Common myeloid progenitor, CD34-positive (primary cell): Measurements from ENCODE around the gene TSPAN7.

Experiments used
- CTCF ChIA-PET: fragments of 350-600 bp; sonication (Branson Sonifier 250); formaldehyde crosslinking; loops from one replicate; lab custom pipeline; 2021; ENCODE audit warnings: antibody characterized with exemption; lab: Charles Lee
- POLR2A ChIA-PET: fragments of 350-600 bp; sonication (Branson Sonifier 250); formaldehyde crosslinking; loops from one replicate; lab custom pipeline; 2021; ENCODE audit warnings: antibody characterized with exemption; lab: Charles Lee
- DNase-seq, 3 donors: peaks; one replicate each; pipeline versions ENCODE4 v3.0.0 to v3.0.0-alpha.2; 2013
- H3K27ac ChIP-seq, 2 experiments: 1 replicate in 1 of 2; 2 replicates in 1 of 2; pipeline ENCODE4 v1.7.0; 2013; ENCODE audit warnings: inconsistent platforms in 2 of 2, low read length in 2 of 2, mild to moderate bottlenecking in 2 of 2, low read depth in 1 of 2, moderate library complexity in 1 of 2; ENCODE audit not compliant: severe bottlenecking in 2 of 2, insufficient read depth in 1 of 2, poor library complexity in 1 of 2
- H3K27me3 ChIP-seq, 5 experiments: replicated peaks in 2 of 5; 1 replicate in 3 of 5; 2 replicates in 2 of 5; pipeline versions ENCODE4 v1.6.1 to v1.7.0; 2013; ENCODE audit warnings: low read length in 4 of 5, mild to moderate bottlenecking in 2 of 5, moderate library complexity in 2 of 5, inconsistent platforms in 1 of 5; ENCODE audit not compliant: insufficient read depth in 5 of 5, control insufficient read depth in 4 of 5
- H3K36me3 ChIP-seq, 4 experiments: 1 replicate in 2 of 4; 2 replicates in 2 of 4; pipeline versions ENCODE4 v1.6.1 to v1.7.0; 2013; ENCODE audit warnings: low read length in 3 of 4, control low read depth in 1 of 4, mild to moderate bottlenecking in 1 of 4; ENCODE audit not compliant: control insufficient read depth in 4 of 4, insufficient read depth in 4 of 4
- H3K4me1 ChIP-seq, 4 experiments: 1 replicate in 3 of 4; 2 replicates in 1 of 4; pipeline versions ENCODE4 v1.6.1 to v1.7.1; 2013; ENCODE audit warnings: low read length in 3 of 4, mild to moderate bottlenecking in 3 of 4, control low read depth in 1 of 4, inconsistent platforms in 1 of 4, moderate library complexity in 1 of 4; ENCODE audit not compliant: control insufficient read depth in 4 of 4, insufficient read depth in 4 of 4; ENCODE audit errors: control extremely low read depth in 1 of 4
- H3K4me3 ChIP-seq, 7 experiments: 1 replicate in 4 of 7; 2 replicates in 3 of 7; pipeline versions ENCODE4 v1.5.1 to v1.7.0; 2013; ENCODE audit warnings: mild to moderate bottlenecking in 7 of 7, low read length in 6 of 7, moderate library complexity in 6 of 7, inconsistent platforms in 2 of 7, low read depth in 2 of 7, control low read depth in 1 of 7; ENCODE audit not compliant: insufficient read depth in 4 of 7, control insufficient read depth in 1 of 7; ENCODE audit errors: extremely low read depth in 1 of 7
- H3K9me3 ChIP-seq, 5 experiments: 1 replicate in 4 of 5; 2 replicates in 1 of 5; pipeline versions ENCODE4 v1.6.1 to v1.7.1; 2013; ENCODE audit warnings: low read length in 4 of 5, mild to moderate bottlenecking in 2 of 5, inconsistent platforms in 1 of 5, low read depth in 1 of 5, moderate library complexity in 1 of 5; ENCODE audit not compliant: control insufficient read depth in 4 of 5, insufficient read depth in 2 of 5; ENCODE audit errors: control extremely low read depth in 1 of 5
- WGBS: methylation state at CpG from one replicate; pipeline ENCODE4 v1.1.5; 2013; ENCODE audit not compliant: insufficient coverage; 5-methylcytosine and 5-hydroxymethylcytosine counted together

Gene TSPAN7

DNA sequence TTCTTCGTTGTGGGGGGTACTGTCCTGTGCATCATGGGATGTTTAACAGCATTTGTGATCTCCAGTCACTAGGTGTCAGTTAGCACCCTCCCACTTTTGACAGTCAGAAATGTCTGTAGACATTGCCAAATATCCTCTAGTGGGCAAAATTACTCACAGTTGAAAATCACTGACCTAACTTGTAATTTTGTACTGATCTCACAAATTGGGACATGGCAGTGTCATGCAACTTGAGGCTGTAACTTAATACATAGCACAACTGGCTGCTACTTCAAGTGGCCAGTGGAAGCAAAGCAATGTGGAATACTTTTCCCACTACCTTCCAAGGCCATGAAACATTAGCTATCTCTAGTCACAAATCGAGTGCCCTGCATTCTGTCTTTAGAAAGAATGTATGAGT lies 23.2 kb upstream of the TSPAN7 start:
- H3K36me3 ChIP-seq = no peaks in the 10 kb centered on the region
- H3K27me3 ChIP-seq = no peaks in the 10 kb centered on the region
- H3K9me3 ChIP-seq = peaks cover 0 to 7% (median 3%) of the 10 kb centered on the region in 5 experiments
- WGBS = no CpG with 5 or more reads among the region's 2 CpGs
- ChIA-PET POLR2A (no interaction called here), CTCF (no interaction called here)
- no peak overlapping the region for H3K4me3 ChIP-seq
- H3K4me1 ChIP-seq = no peaks in the 10 kb centered on the region
- H3K27ac ChIP-seq = no peak overlapping the region
- no peak for DNase-seq

DNA sequence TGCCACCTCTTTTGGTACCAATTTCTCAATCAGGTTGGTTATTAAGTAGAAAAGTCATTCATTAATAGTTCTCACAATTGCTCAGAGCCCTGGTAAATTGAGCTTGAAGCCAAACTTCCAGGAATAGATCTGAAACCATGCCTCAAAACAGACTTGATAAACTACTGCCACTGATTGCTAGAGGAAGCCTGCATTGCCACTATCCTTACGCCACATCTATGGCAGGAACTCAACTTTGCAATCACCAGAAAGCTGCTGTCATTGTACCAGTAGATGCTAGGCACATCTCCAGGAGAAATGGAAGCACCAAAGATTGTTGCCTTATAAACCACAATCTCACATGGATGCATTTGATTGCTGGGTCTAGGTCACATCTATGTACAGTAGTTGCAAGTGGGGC lies 21.6 kb upstream of the TSPAN7 start:
- POLR2A ChIA-PET = no interaction called here
- Histone ChIP-seq H3K4me1 (no peaks in the 10 kb centered on the region), H3K9me3 (peaks cover 0 to 7% (median 3%) of the 10 kb centered on the region in 5 experiments), H3K36me3 (no peaks in the 10 kb centered on the region), H3K4me3 (no peak overlapping the region), H3K27me3 (no peaks in the 10 kb centered on the region), H3K27ac (no peak overlapping the region)
- 100% methylated on average over 1 of the region's 1 CpG for WGBS
- CTCF ChIA-PET = no interaction called here
- DNase-seq = no peak

DNA sequence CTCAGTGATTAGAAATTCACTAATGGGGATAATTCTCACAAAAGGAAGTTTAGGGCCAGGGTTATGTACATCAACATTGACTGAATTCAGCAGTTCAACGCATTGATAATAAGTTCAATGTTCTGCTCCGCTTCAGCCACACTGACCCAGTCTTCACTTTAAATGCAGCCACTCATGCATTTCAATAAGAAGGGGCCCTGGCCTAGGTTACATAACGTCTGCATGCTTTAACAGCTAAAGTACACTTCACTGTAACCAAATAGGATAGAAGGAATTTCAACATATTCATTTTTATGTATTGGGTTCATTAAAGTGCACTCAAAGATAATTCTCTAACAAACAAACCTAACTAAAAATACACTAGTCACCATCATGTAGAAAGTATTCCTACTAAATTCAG lies 12.8 kb upstream of the TSPAN7 start:
- no peak for DNase-seq
- Histone ChIP-seq H3K27me3 (no peaks in the 10 kb centered on the region), H3K9me3 (no peaks in the 10 kb centered on the region), H3K27ac (no peak overlapping the region), H3K4me3 (no peak overlapping the region), H3K36me3 (no peaks in the 10 kb centered on the region), H3K4me1 (no peaks in the 10 kb centered on the region)
- CTCF ChIA-PET = no interaction called here
- POLR2A ChIA-PET = no interaction called here
- WGBS = 92% methylated on average over 2 of the region's 3 CpGs

DNA sequence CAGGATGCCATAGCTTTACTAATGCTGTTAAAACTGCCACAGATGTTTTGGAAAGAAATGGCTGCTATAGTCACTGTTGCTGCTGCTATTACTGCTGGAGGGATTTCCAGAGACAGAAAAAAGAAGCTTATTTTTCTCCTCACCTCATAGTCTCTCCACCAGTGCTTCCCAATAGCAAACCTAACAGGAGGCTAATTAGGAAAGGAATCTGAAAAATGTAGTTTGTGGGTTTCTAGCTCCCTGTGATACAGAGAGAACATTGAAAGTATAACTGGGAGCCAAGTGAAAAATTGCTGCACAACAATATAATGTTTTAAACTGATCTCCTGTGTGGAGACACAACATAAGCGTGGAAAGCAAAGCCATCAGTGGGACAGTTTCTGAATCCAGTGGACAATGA lies 8.6 kb upstream of the TSPAN7 start:
- no peak overlapping the region for H3K4me3 ChIP-seq
- WGBS = 80% methylated on average over 1 of the region's 1 CpG
- H3K36me3 ChIP-seq = no peaks in the 10 kb centered on the region
- POLR2A ChIA-PET = no interaction called here
- no peaks in the 10 kb centered on the region for H3K4me1 ChIP-seq
- CTCF ChIA-PET = interaction anchor here (0.5 kb wide), 1 partner anchor 109 kb away, joined by 3 read pairs; no protein-coding TSS in a partner anchor
- DNase-seq = no peak
- no peaks in the 10 kb centered on the region for H3K9me3 ChIP-seq
- H3K27ac ChIP-seq = no peak overlapping the region
- H3K27me3 ChIP-seq = no peaks in the 10 kb centered on the region

DNA sequence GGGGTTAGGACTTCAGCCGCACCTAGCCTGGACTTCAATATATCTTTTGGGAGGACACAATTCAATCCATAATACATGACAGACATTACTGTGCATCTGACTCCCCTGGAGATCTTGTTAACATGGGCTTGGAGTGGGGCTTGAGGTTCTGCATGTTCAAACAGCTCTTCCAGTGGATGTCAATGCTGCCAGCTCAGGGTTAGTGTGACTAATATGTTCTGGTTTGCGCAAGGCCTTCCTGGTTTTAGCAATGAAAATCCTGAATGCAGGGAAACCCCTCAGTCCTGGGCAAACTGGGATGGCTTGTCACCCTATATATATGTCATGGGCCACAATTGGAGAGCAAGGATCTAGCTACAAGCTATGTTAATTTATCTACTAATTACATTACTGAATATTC lies 2.7 kb upstream of the TSPAN7 start:
- ChIA-PET POLR2A (interaction anchor here (0.6 kb wide), 1 partner anchor 68 kb away, joined by 3 read pairs; no protein-coding TSS in a partner anchor), CTCF (no interaction called here)
- Histone ChIP-seq H3K27me3 (peaks cover 0 to 8% (median 0%) of the 10 kb centered on the region in 5 experiments), H3K9me3 (peaks cover 0 to 4% (median 0%) of the 10 kb centered on the region in 5 experiments), H3K27ac (no peak overlapping the region), H3K4me1 (peaks cover 0 to 14% (median 5%) of the 10 kb centered on the region in 4 experiments), H3K36me3 (no peaks in the 10 kb centered on the region), H3K4me3 (no peak overlapping the region)
- 100% methylated on average over 1 of the region's 2 CpGs for WGBS
- no peak for DNase-seq

DNA sequence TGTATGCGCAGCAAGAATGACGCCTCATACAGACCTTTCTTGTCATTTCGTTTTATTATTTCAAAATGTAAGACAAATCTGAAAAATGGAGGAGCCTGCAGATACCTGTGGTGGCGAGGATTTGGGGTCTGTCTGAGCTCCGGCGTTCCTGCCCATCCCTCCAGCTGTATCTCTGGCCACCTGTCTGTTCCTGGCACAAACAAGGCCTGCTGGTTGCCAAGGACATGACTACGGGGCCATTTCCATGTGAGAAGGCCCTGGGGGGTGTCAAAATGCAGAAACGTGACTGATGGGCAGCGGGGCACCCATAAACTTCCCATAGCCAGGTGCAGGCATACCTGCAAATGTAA lies 591 bp upstream of the TSPAN7 start:
- ChIA-PET CTCF (no interaction called here), POLR2A (no interaction called here)
- Histone ChIP-seq H3K9me3 (peaks cover 0 to 4% (median 0%) of the 10 kb centered on the region in 5 experiments), H3K4me1 (peaks cover 0 to 14% (median 5%) of the 10 kb centered on the region in 4 experiments), H3K4me3 (peak overlapping the region in 6 of 7 experiments; percentile 37 to 74 (median 59)), H3K36me3 (no peaks in the 10 kb centered on the region), H3K27me3 (peaks cover 0 to 8% (median 0%) of the 10 kb centered on the region in 5 experiments), H3K27ac (no peak overlapping the region)
- 60% methylated on average over 7 of the region's 9 CpGs for WGBS
- DNase-seq = peak in 1 of 3 donors; percentile 4

DNA sequence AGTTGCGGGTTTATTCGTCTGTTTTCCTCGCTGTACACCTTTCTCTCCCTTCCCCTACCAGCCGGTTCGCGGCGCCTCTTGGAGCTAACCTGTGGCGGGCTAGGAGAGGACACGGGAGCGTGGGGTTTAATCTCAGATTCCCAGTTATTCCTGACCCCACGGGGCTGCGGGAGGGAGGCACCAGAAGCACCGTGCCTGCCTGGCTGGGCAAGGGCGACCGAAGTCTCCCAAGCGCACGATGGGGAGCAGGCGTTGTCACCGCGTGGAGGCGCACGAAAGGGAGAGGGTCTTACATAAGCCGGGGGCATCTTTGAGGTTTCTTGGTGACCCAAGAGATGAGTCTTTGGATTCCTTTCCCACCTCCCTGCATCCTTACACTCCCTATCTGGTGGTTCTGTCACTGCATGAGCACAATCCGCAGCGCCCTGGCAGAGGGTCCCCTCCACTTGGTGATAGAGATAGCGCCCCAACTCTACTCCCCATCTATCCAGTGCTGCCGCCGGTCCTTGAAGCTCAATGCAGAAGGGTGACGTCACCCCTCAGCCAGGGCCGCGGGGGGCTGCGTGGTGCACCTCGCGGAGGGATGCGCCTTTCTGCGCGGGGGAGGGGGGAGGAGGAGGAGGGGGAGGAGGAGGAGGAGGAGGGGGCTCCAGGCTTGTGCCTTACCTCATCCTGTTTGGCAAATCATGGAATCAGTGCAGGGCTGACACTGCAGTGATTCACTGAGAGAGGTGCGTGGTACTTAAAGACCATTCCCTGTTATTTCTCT lies 793 bp downstream of the TSPAN7 start:
- Histone ChIP-seq H3K9me3 (peaks cover 0 to 4% (median 0%) of the 10 kb centered on the region in 5 experiments), H3K27me3 (peaks cover 0 to 8% (median 0%) of the 10 kb centered on the region in 5 experiments), H3K36me3 (no peaks in the 10 kb centered on the region), H3K4me3 (peak overlapping the region; percentile 18 to 79 (median 64)), H3K27ac (no peak overlapping the region), H3K4me1 (peaks cover 0 to 14% (median 5%) of the 10 kb centered on the region in 4 experiments)
- WGBS = 34% methylated on average over 24 of the region's 38 CpGs
- DNase-seq = peak; percentile 22 to 53 (median 44)
- ChIA-PET POLR2A (interaction anchor here (0.7 kb wide), 1 partner anchor 546 kb away, joined by 4 read pairs; no protein-coding TSS in a partner anchor), CTCF (interaction anchor here (0.6 to 1.0 kb wide), 3 partner anchors 19 to 97 kb away, joined by 3 to 4 read pairs (median 3); no protein-coding TSS in a partner anchor)
